Gastroesophageal sphincter (tissue), 4 donors: Measurements from ENCODE around the gene TMEM240. TPM values are rescaled to one million over a fixed set of nuclear protein-coding genes. Genes with fewer than 3 reads are reported as not detected.
A peak's percentile ranks its signal among the peaks of the same experiment; 100 is the strongest.

Source experiments
- ATAC-seq: fragments of 150-250 bp; one replicate; pipeline ENCODE4 v1.9.1; 2016; ENCODE audit warnings: mild to moderate bottlenecking, moderate library complexity
- H3K27ac ChIP-seq, 4 donors: fragments of 200-600 bp; sonication (generic) in 3 of 4; 1 replicate in 3 of 4; 2 replicates in 1 of 4; pipeline ENCODE4 v1.5.1; 2016 to 2019
- H3K27me3 ChIP-seq: fragments of 200-600 bp; sonication (generic); one replicate; pipeline ENCODE4 v1.5.1; 2019
- H3K36me3 ChIP-seq, 2 donors: fragments of 200-600 bp; sonication (generic); one replicate each; pipeline ENCODE4 v1.5.1; 2019; ENCODE audit warnings: control low read depth in 1 of 2
- H3K4me1 ChIP-seq, 3 donors: fragments of 200-600 bp; sonication (generic); 1 replicate in 2 of 3; 2 replicates in 1 of 3; pipeline ENCODE4 v1.5.1; 2016 to 2019; ENCODE audit warnings: control low read depth in 2 of 3
- H3K4me3 ChIP-seq, 2 donors: fragments of 200-600 bp; sonication (generic); one replicate each; pipeline ENCODE4 v1.5.1; 2019; ENCODE audit warnings: mild to moderate bottlenecking in 1 of 2, moderate library complexity in 1 of 2
- H3K9me3 ChIP-seq, 3 donors: fragments of 200-600 bp; sonication (generic); one replicate each; pipeline ENCODE4 v1.5.1; 2017 to 2019; ENCODE audit warnings: control low read depth in 2 of 3
- EP300 ChIP-seq: sonication (generic); formaldehyde crosslinking; IDR thresholded peaks from one replicate; pipeline ENCODE4 v1.6.1; 2017; ENCODE audit warnings: antibody characterized with exemption, mild to moderate bottlenecking
- POLR2A ChIP-seq, 2 donors: fragments of 450-650 bp; IDR thresholded peaks; one replicate each; pipeline ENCODE4 v1.6.1; 2017; ENCODE audit warnings: antibody characterized with exemption in 2 of 2, mild to moderate bottlenecking in 2 of 2, moderate library complexity in 1 of 2
- POLR2AphosphoS5 ChIP-seq: sonication (generic); formaldehyde crosslinking; IDR thresholded peaks from one replicate; pipeline ENCODE4 v1.6.1; 2017; ENCODE audit warnings: antibody characterized with exemption
- WGBS, 2 donors: methylation state at CpG; one replicate each; pipeline ENCODE4 v1.1.5; 2018; ENCODE audit warnings: low coverage in 1 of 2; 5-methylcytosine and 5-hydroxymethylcytosine counted together
- total RNA-seq, 4 donors: library from RNA; depleted of rRNA; stranded (reverse); fragments of >200 nt; gene quantifications; one replicate each; pipeline ENCODE4 v1.1.0, GENCODE V29; 2016
- TF ChIP-seq, protein P1 (sequence below), 4 experiments: fragments of 200-600 bp in 2 of 4; fragments of 450-650 bp in 2 of 4; sonication (generic) in 1 of 4; IDR thresholded peaks; one replicate each; pipeline ENCODE4 v1.5.1; 2017 to 2019; ENCODE audit warnings: antibody characterized with exemption in 4 of 4, mild to moderate bottlenecking in 2 of 4, moderate library complexity in 2 of 4

TMEM240 gene
- total RNA-seq, 4 donors from 2014 or later, result 12.0 to 18.1 (median 14.4) TPM

DNA sequence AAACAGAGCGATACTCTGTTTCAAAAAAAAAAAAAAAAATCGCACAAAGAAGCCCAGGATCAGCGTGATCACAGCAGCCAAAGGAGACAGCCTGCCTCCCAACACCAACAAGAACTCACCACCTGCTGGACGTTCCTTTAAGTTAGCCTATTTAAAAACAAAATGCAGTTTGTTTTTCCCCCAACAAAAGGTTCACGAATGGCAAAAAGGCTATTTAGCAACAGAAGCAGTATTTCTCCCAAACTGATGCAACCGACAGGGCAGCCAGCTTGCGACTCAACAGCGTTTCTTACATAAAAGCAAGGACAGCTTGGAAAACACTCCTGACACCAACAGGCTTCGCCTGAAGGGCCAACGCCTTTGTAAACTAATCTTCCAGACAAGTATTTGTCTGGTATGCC lies 27.5 kb upstream of the TMEM240 start:
- peaks cover 0 to 62% of the 10 kb centered on the region in 2 donors for H3K36me3 ChIP-seq
- ATAC-seq, result peak; percentile 75
- no peak overlapping the region for H3K4me3 ChIP-seq
- peaks cover 0 to 67% (median 5%) of the 10 kb centered on the region in 3 donors for H3K4me1 ChIP-seq
- no peaks in the 10 kb centered on the region for H3K27me3 ChIP-seq
- H3K9me3 ChIP-seq, result no peaks in the 10 kb centered on the region
- TF ChIP-seq POLR2AphosphoS5 (no peak), POLR2A (IDR thresholded peaks at IDR 0.05) (no peak), EP300 (no peak)
- TF ChIP-seq, protein P1, sequence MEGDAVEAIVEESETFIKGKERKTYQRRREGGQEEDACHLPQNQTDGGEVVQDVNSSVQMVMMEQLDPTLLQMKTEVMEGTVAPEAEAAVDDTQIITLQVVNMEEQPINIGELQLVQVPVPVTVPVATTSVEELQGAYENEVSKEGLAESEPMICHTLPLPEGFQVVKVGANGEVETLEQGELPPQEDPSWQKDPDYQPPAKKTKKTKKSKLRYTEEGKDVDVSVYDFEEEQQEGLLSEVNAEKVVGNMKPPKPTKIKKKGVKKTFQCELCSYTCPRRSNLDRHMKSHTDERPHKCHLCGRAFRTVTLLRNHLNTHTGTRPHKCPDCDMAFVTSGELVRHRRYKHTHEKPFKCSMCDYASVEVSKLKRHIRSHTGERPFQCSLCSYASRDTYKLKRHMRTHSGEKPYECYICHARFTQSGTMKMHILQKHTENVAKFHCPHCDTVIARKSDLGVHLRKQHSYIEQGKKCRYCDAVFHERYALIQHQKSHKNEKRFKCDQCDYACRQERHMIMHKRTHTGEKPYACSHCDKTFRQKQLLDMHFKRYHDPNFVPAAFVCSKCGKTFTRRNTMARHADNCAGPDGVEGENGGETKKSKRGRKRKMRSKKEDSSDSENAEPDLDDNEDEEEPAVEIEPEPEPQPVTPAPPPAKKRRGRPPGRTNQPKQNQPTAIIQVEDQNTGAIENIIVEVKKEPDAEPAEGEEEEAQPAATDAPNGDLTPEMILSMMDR (IDR thresholded peaks at IDR 0.05), result no peak
- peak overlapping the region in 2 of 4 donors; percentile 28 to 54 for H3K27ac ChIP-seq
- WGBS, 2 donors, result 57 to 61% methylated on average over 6 to 9 of the region's 10 CpGs

DNA sequence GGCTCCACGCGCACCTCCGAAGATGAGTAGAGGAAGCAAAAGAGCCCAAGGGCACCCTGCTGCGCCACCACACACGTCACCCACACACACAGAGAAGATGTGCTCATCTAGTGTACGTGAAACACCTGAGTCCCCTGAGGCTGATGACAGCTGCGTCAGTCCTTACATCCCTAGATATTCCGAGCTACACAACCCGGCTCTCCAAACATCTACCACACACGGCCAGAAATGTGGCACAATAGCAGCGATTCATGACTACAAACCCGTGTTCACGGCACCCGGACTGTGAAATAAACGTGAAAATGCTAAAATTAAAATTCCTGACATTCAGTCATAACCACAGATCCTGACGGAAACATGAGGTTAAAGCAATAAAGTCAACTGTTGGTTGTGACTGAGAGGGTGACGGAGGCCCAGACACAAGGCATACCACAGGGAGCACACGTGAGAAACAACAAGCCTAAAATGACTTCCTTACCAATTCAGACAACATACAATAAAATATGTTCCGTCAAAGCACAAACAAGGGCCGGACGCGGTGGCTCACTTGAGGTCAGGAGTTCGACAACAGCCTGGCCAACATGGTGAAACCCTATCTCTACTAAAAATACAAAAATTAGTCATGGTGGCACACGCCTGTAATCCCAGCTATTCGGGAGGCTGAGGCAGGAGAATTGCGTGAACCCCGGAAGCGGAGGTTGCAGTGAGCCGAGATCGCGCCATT lies 26.9 kb upstream of the TMEM240 start:
- Histone ChIP-seq H3K4me1 (peaks cover 0 to 61% (median 5%) of the 10 kb centered on the region in 3 donors), H3K4me3 (no peak overlapping the region), H3K9me3 (no peaks in the 10 kb centered on the region), H3K27ac (peak overlapping the region in 3 of 4 donors; percentile 28 to 54 (median 46)), H3K36me3 (peaks cover 0 to 64% of the 10 kb centered on the region in 2 donors), H3K27me3 (no peaks in the 10 kb centered on the region)
- ATAC-seq, result no peak
- no peak for TF ChIP-seq EP300
- TF ChIP-seq POLR2A (IDR thresholded peaks at IDR 0.05), result no peak
- TF ChIP-seq POLR2AphosphoS5, result no peak
- TF ChIP-seq, protein P1 (IDR thresholded peaks at IDR 0.05), result no peak
- WGBS, 2 donors, result 67 to 84% methylated on average over 3 to 27 of the region's 31 CpGs

DNA sequence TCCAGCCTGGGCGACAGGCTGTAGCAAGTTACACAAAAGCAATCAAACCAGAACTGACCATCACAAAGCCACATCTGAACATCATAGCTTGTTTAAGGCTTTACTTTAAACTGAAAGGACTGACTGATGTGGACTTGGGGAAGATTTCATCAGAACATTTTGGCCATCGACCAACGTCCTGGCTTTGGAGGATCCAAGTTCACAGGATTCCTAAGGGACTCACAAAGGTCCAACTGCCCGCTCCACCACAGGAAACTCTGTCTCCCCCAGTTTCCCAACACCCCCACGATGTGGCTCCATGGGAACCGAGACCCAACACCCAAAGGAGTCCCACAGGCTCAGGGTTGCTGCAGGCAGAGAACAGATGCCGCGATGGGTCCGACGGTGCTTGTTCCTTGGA lies 24.9 kb upstream of the TMEM240 start:
- Histone ChIP-seq H3K36me3 (peaks cover 0 to 68% of the 10 kb centered on the region in 2 donors), H3K4me1 (peaks cover 0 to 41% (median 4%) of the 10 kb centered on the region in 3 donors), H3K4me3 (no peak overlapping the region), H3K27ac (no peak overlapping the region), H3K9me3 (no peaks in the 10 kb centered on the region), H3K27me3 (no peaks in the 10 kb centered on the region)
- TF ChIP-seq POLR2A (IDR thresholded peaks at IDR 0.05), result no peak
- TF ChIP-seq, protein P1 (IDR thresholded peaks at IDR 0.05), result no peak
- no peak for TF ChIP-seq EP300
- TF ChIP-seq POLR2AphosphoS5, result no peak
- ATAC-seq, result no peak
- WGBS, 2 donors, result 70 to 94% methylated on average over 3 to 9 of the region's 10 CpGs

DNA sequence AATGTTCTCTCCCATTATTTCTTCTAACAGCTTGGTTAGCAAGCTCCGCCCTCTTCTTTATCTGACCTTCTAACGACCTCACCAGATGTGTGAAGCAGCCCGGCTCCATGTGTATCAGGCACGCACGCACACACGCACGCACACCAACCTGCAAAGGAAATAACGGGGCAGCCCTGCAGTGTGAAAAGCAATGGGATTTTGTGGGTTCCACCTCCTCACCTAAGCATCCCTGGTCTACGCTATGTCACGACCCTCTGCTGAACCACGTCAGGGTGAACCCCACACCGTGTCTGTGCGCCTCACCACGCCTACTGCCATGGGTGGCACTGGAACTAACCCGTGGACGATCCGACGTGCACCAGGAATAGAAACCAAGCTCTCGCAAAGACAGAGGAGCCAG lies 23.8 kb upstream of the TMEM240 start:
- ATAC-seq, result no peak
- Histone ChIP-seq H3K4me1 (peaks cover 0 to 31% (median 0%) of the 10 kb centered on the region in 3 donors), H3K27me3 (no peaks in the 10 kb centered on the region), H3K27ac (no peak overlapping the region), H3K36me3 (peaks cover 0 to 68% of the 10 kb centered on the region in 2 donors), H3K4me3 (no peak overlapping the region), H3K9me3 (no peaks in the 10 kb centered on the region)
- TF ChIP-seq EP300 (no peak), POLR2AphosphoS5 (no peak)
- 75% methylated on average over 11 of the region's 19 CpGs; no CpG with 5 or more reads in 1 of the 2 donors for WGBS, 2 donors

DNA sequence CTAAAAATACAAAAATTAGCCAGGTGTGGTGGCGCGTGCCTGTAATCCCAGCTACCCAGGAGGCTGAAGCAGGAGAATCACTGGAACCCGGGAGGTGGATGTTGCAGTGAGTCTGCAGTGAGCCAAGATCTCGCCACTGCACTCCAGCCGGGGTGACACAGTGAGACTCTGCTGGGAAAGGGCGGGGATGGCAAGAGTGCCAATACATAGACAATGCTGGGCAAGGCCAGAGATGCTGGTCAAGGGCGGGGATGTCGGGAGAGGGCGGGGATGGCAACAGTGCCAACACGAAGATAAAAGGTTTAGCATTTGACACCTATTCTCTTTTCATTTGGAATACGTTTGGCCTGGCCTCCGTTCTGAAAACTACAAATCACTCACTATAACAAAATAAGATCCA lies 23.3 kb upstream of the TMEM240 start:
- Histone ChIP-seq H3K27me3 (no peaks in the 10 kb centered on the region), H3K9me3 (no peaks in the 10 kb centered on the region), H3K36me3 (peaks cover 0 to 66% of the 10 kb centered on the region in 2 donors), H3K27ac (no peak overlapping the region), H3K4me3 (no peak overlapping the region), H3K4me1 (peaks cover 0 to 25% (median 0%) of the 10 kb centered on the region in 3 donors)
- WGBS, 2 donors, result 91 to 92% methylated on average over 8 to 12 of the region's 12 CpGs
- TF ChIP-seq POLR2AphosphoS5, result no peak
- TF ChIP-seq, protein P1 (IDR thresholded peaks at IDR 0.05), result no peak
- TF ChIP-seq POLR2A (IDR thresholded peaks at IDR 0.05), result no peak
- no peak for TF ChIP-seq EP300
- no peak for ATAC-seq
